Fibroblast of lung (primary cell): ENCODE results near the gene ELL.

Experiments used
- EZH2 ChIP-seq: IDR thresholded peaks from 2 replicates; pipeline ENCODE4 v1.5.1; 2012; ENCODE audit warnings: low read length, control low read depth, mild to moderate bottlenecking; ENCODE audit errors: missing control alignments
- TF ChIP-seq, protein P1 (sequence below), 2 donors: IDR thresholded peaks in 1 of 2; conservative IDR thresholded peaks in 1 of 2; 1 replicate in 1 of 2; 2 replicates in 1 of 2; pipeline ENCODE4 v1.5.1; 2011 to 2012; ENCODE audit warnings: low read length in 2 of 2, control low read depth in 1 of 2, inconsistent platforms in 1 of 2, low read depth in 1 of 2, mild to moderate bottlenecking in 1 of 2

GRCh38 chr19:18428173-18428786, 93.6 kb downstream of the ELL start:
- TF ChIP-seq EZH2: no peak
- TF ChIP-seq, protein P1, sequence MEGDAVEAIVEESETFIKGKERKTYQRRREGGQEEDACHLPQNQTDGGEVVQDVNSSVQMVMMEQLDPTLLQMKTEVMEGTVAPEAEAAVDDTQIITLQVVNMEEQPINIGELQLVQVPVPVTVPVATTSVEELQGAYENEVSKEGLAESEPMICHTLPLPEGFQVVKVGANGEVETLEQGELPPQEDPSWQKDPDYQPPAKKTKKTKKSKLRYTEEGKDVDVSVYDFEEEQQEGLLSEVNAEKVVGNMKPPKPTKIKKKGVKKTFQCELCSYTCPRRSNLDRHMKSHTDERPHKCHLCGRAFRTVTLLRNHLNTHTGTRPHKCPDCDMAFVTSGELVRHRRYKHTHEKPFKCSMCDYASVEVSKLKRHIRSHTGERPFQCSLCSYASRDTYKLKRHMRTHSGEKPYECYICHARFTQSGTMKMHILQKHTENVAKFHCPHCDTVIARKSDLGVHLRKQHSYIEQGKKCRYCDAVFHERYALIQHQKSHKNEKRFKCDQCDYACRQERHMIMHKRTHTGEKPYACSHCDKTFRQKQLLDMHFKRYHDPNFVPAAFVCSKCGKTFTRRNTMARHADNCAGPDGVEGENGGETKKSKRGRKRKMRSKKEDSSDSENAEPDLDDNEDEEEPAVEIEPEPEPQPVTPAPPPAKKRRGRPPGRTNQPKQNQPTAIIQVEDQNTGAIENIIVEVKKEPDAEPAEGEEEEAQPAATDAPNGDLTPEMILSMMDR (conservative IDR thresholded peaks at IDR 0.05 in 1 of 2, IDR thresholded peaks at IDR 0.05 in 1 of 2; ENCODE audit: low read depth in 1 of 2, low read length in 2 of 2): no peak
